ENCODE data around the gene LRRC45. TPM values are rescaled to one million over a fixed set of nuclear protein-coding genes. Genes with fewer than 3 reads are reported as not detected.
"Not testable (repeated sequence)": the region's sequence is repeated elsewhere in the genome, so short reads cannot be mapped to it uniquely, and the experiment has no call there.

LRRC45 gene
- total RNA-seq, 4 donors from 2014 or later = 0.29 to 14.2 (median 5.3) TPM

DNA sequence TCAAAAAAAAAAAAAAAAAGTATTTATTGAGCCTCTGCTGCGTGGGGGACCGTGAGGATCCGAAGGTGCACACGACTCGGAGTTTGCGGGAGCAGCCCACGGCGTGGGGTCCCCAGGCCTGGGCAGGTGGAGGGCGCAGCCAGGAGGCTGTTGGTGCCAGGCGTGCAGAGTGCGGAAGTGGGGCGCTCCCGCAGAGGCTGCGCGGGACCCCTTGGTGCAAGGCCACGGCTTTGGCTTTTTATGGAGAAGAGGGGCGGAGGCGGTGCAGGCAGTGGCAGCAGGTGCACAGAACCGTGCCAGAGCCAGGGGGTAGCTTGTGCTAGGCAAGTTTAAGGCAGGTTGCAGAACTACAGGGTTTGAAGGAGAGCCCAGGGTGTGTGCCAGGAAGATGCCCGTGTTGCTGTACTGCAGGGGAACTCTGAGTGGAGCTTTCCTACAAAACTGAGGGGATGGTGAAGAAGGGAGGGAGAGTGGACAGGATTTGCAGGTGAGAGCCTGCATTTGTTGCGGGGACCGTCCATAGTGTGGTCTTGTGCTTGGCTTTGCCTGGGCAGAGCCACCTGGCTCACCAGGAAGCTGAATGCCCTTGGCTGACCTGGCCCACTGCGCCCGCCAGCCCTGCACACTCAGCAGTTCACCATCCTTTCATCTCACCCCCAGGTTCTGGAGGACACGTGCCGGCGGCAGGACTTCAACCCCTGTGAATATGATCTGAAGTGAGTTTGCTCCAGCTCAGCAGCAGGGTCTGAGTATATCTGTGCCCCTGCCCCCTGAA lies 44.4 kb upstream of the LRRC45 start:
- H3K9me3 ChIP-seq = no peaks in the 10 kb centered on the region
- no peak overlapping the region for H3K27ac ChIP-seq
- no peak for DNase-seq
- peak overlapping the region; percentile 71 to 75 for H3K4me3 ChIP-seq
- no peaks in the 10 kb centered on the region for H3K36me3 ChIP-seq
- TF ChIP-seq, protein P1, sequence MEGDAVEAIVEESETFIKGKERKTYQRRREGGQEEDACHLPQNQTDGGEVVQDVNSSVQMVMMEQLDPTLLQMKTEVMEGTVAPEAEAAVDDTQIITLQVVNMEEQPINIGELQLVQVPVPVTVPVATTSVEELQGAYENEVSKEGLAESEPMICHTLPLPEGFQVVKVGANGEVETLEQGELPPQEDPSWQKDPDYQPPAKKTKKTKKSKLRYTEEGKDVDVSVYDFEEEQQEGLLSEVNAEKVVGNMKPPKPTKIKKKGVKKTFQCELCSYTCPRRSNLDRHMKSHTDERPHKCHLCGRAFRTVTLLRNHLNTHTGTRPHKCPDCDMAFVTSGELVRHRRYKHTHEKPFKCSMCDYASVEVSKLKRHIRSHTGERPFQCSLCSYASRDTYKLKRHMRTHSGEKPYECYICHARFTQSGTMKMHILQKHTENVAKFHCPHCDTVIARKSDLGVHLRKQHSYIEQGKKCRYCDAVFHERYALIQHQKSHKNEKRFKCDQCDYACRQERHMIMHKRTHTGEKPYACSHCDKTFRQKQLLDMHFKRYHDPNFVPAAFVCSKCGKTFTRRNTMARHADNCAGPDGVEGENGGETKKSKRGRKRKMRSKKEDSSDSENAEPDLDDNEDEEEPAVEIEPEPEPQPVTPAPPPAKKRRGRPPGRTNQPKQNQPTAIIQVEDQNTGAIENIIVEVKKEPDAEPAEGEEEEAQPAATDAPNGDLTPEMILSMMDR (IDR thresholded peaks at IDR 0.05) = no peak
- no peak for TF ChIP-seq POLR2A (IDR thresholded peaks at IDR 0.05)
- intact Hi-C loops (cut with DNase I; ENCODE audit: low total_unique reads) = no loop called here
- H3K4me1 ChIP-seq = peaks cover 0 to 5% of the 10 kb centered on the region in 2 donors
- H3K27me3 ChIP-seq = no peaks in the 10 kb centered on the region

DNA sequence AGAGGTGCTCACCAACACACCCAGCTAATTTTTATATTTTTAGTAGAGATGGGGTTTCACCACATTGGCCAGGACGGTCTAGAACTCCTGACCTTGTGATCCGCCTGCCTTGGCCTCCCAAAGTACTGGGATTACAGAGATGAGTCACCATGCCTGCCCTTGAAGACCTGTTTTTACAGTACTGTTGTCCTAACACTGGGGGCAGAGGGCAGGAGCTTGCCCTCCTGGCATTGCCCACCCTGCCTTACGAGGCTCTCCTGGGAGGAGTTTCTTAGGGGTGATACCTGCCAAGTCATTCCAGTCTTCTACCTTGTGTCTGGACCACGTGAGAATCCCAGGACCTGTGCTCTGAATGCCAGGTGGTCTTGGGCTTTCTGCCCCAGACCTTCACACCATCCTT lies 43.0 kb upstream of the LRRC45 start:
- DNase-seq = no peak
- H3K4me3 ChIP-seq = no peak overlapping the region
- no peaks in the 10 kb centered on the region for H3K27me3 ChIP-seq
- no peaks in the 10 kb centered on the region for H3K9me3 ChIP-seq
- no peaks in the 10 kb centered on the region for H3K36me3 ChIP-seq
- H3K4me1 ChIP-seq = peaks cover 0 to 5% of the 10 kb centered on the region in 2 donors
- intact Hi-C loops (cut with DNase I; ENCODE audit: low total_unique reads) = no loop called here
- no peak for TF ChIP-seq POLR2A (IDR thresholded peaks at IDR 0.05)
- TF ChIP-seq, protein P1 (IDR thresholded peaks at IDR 0.05) = no peak
- no peak overlapping the region for H3K27ac ChIP-seq

DNA sequence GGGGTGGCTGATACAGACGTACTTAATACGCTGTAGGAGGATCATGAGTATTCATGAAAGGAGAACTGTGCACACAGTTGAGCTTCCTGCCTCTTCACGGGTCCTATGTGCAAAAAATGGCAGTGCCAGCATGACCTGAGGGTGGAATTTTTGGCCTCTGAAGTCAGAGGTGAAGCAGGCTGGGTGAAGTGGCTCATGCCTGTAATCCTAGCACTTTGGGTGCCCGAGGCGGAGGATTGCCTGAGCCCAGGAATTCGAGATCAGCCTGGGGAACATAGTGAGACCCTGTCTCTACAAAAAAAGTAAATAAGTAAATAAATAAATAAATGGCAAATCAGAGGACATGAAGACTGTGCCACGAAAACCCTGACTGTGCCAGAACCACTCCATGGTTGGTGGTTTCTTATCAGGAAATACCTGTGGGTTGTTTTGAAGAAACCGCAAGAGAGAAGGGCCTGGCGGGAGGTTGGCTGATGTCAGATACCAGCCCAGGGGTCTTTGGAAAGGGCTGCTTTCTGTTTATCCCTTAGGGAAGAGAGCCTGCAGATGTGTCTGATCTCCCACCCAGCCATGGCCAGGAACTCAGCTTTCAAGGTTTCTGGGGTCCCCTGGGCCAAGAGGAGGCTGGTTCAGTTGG lies 42.3 kb upstream of the LRRC45 start:
- Histone ChIP-seq H3K4me1 (peaks cover 0 to 5% of the 10 kb centered on the region in 2 donors), H3K27me3 (no peaks in the 10 kb centered on the region), H3K27ac (no peak overlapping the region), H3K4me3 (no peak overlapping the region), H3K9me3 (no peaks in the 10 kb centered on the region), H3K36me3 (no peaks in the 10 kb centered on the region)
- TF ChIP-seq POLR2A (IDR thresholded peaks at IDR 0.05) = no peak
- intact Hi-C loops (cut with DNase I; ENCODE audit: low total_unique reads) = no loop called here
- no peak for DNase-seq

DNA sequence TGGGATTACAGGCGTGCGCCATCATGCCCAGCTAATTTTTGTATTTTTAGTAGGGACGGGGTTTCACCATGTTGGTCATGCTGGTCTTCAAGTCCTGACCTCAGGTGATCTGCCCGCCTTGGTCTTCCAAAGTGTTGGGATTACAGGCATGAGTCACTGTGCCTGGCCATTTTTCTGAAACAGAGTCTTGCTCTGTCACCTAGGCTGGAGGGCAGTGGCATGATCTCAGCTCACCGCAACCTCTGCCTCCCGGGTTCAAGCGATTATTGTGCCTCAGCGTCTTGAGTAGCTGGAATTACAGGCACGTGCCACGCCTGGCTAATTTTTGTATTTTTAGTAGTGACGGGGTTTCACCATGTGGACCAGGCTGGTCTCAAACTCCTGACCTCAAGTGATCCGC lies 41.6 kb upstream of the LRRC45 start:
- H3K4me1 ChIP-seq; H3K4me3 ChIP-seq; H3K36me3 ChIP-seq; DNase-seq; intact Hi-C loops (cut with DNase I; ENCODE audit: low total_unique reads); H3K27me3 ChIP-seq; H3K9me3 ChIP-seq; H3K27ac ChIP-seq: not testable (repeated sequence)

DNA sequence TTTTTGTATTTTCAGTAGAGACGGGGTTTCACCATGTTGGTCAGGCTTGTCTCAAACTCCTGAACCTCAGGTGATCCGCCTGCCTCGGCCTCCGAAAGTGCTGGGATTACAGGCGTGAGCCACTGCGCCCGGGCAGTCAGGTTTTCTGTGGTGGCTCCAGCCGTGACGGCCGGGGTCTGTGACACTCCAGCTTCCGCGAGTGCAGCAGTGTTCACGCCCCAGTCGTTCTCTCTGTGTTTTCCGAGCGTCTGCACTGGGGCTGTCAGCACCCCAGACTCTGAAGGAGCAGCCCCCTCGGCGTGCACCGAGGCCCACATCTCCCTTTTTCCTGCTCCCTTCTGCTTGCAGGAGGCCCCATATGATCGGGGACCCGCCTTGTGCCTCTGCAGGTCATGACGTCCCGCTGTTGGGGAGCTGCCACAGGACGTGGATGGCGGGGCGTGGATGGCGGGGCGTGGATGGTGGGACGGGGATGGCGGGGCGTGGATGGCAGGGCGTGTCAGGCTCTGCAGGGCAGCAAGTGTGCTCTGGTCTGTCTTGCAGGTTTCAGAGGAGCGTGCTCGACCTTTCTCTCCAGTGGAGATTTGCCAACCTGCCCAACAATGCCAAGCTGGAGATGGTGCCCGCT lies 40.0 kb upstream of the LRRC45 start:
- Histone ChIP-seq H3K36me3 (no peaks in the 10 kb centered on the region), H3K27ac (no peak overlapping the region), H3K4me3 (no peak overlapping the region), H3K9me3 (no peaks in the 10 kb centered on the region), H3K4me1 (peaks cover 0 to 5% of the 10 kb centered on the region in 2 donors), H3K27me3 (no peaks in the 10 kb centered on the region)
- intact Hi-C loops (cut with DNase I; ENCODE audit: low total_unique reads) = no loop called here
- DNase-seq = no peak
- TF ChIP-seq, protein P1 (IDR thresholded peaks at IDR 0.05) = no peak

Data from uterus (tissue), 4 donors.